ENCODE results near the gene PRRC2C. TPM values are rescaled to one million over a fixed set of nuclear protein-coding genes. Genes with fewer than 3 reads are reported as not detected.
A peak's percentile ranks its signal among the peaks of the same experiment; 100 is the strongest.
"Not testable (repeated sequence)": the region's sequence is repeated elsewhere in the genome, so short reads cannot be mapped to it uniquely, and the experiment has no call there.

The PRRC2C gene
- 152 and 179 TPM in 2 replicates for total RNA-seq
- long read RNA-seq, transcript PRRC2C-208 (12 exons, 1,931 nt), result major isoform, 5 of 229 reads
- long read RNA-seq, partial matches to known transcripts, result 212 of 229 reads
- long read RNA-seq, other reads (novel, unspliced or antisense), result 12 of 229 reads

- DNase-seq (ENCODE audit: extremely low spot score, unreplicated experiment), result peak; percentile 98
- H3K27me3 Mint-ChIP-seq (ENCODE audit: unreplicated experiment), result peaks cover 2% of the 10 kb centered on the region
- peak; percentile 85 for TF ChIP-seq CTCF (IDR thresholded peaks at IDR 0.05)
- no peaks in the 10 kb centered on the region for H3K9me3 Mint-ChIP-seq (ENCODE audit: unreplicated experiment)
- H3K4me1 Mint-ChIP-seq (ENCODE audit: unreplicated experiment), result peaks cover 40% of the 10 kb centered on the region
- peaks cover 3% of the 10 kb centered on the region for H3K36me3 Mint-ChIP-seq (ENCODE audit: unreplicated experiment)
- peak within 1 kb of the TSS; percentile 98 for H3K27ac Mint-ChIP-seq (ENCODE audit: unreplicated experiment)
- H3K4me3 Mint-ChIP-seq (ENCODE audit: unreplicated experiment), result peak within 1 kb of the TSS; percentile 91
Measured at GRCh38 chr1:171485375-171486047, at the start of gene PRRC2C. Gene PRRC2C, plus strand, starts transcription at chr1:171485530. Its CDS starts 26,559 bp downstream, at chr1:171512089.

- H3K27ac Mint-ChIP-seq (ENCODE audit: unreplicated experiment), result no peak overlapping the region
- no peak for DNase-seq (ENCODE audit: extremely low spot score, unreplicated experiment)
- no peak for TF ChIP-seq CTCF (IDR thresholded peaks at IDR 0.05)
- no peak overlapping the region for H3K4me3 Mint-ChIP-seq (ENCODE audit: unreplicated experiment)
- no peaks in the 10 kb centered on the region for H3K9me3 Mint-ChIP-seq (ENCODE audit: unreplicated experiment)
- H3K36me3 Mint-ChIP-seq (ENCODE audit: unreplicated experiment), result no peaks in the 10 kb centered on the region
- no peaks in the 10 kb centered on the region for H3K27me3 Mint-ChIP-seq (ENCODE audit: unreplicated experiment)
- H3K4me1 Mint-ChIP-seq (ENCODE audit: unreplicated experiment), result peaks cover 6% of the 10 kb centered on the region
Measured at GRCh38 chr1:171438441-171438840, 46.9 kb upstream of the PRRC2C start.

GRCh38 chr1:171440201-171440600 lies 45.1 kb upstream of the PRRC2C start:
- H3K9me3 Mint-ChIP-seq (ENCODE audit: unreplicated experiment); H3K36me3 Mint-ChIP-seq (ENCODE audit: unreplicated experiment); H3K27ac Mint-ChIP-seq (ENCODE audit: unreplicated experiment); H3K4me3 Mint-ChIP-seq (ENCODE audit: unreplicated experiment); H3K27me3 Mint-ChIP-seq (ENCODE audit: unreplicated experiment); H3K4me1 Mint-ChIP-seq (ENCODE audit: unreplicated experiment); DNase-seq (ENCODE audit: extremely low spot score, unreplicated experiment): not testable (repeated sequence)

GRCh38 chr1:171441278-171441895 lies 43.9 kb upstream of the PRRC2C start:
- not testable (repeated sequence) for H3K27ac Mint-ChIP-seq (ENCODE audit: unreplicated experiment); DNase-seq (ENCODE audit: extremely low spot score, unreplicated experiment); H3K27me3 Mint-ChIP-seq (ENCODE audit: unreplicated experiment); H3K4me1 Mint-ChIP-seq (ENCODE audit: unreplicated experiment); H3K9me3 Mint-ChIP-seq (ENCODE audit: unreplicated experiment); H3K4me3 Mint-ChIP-seq (ENCODE audit: unreplicated experiment); H3K36me3 Mint-ChIP-seq (ENCODE audit: unreplicated experiment)

GRCh38 chr1:171446386-171446785 lies 38.9 kb upstream of the PRRC2C start:
- Mint-ChIP-seq H3K36me3 (ENCODE audit: unreplicated experiment) (no peaks in the 10 kb centered on the region), H3K9me3 (ENCODE audit: unreplicated experiment) (no peaks in the 10 kb centered on the region), H3K4me3 (ENCODE audit: unreplicated experiment) (no peak overlapping the region), H3K27me3 (ENCODE audit: unreplicated experiment) (peaks cover 5% of the 10 kb centered on the region), H3K4me1 (ENCODE audit: unreplicated experiment) (peaks cover 8% of the 10 kb centered on the region), H3K27ac (ENCODE audit: unreplicated experiment) (no peak overlapping the region)
- no peak for DNase-seq (ENCODE audit: extremely low spot score, unreplicated experiment)
- TF ChIP-seq CTCF (IDR thresholded peaks at IDR 0.05), result no peak

GRCh38 chr1:171455967-171456366 lies 29.4 kb upstream of the PRRC2C start:
- no peak overlapping the region for H3K27ac Mint-ChIP-seq (ENCODE audit: unreplicated experiment)
- no peaks in the 10 kb centered on the region for H3K36me3 Mint-ChIP-seq (ENCODE audit: unreplicated experiment)
- TF ChIP-seq CTCF (IDR thresholded peaks at IDR 0.05), result no peak
- H3K9me3 Mint-ChIP-seq (ENCODE audit: unreplicated experiment), result peaks cover 9% of the 10 kb centered on the region
- no peaks in the 10 kb centered on the region for H3K4me1 Mint-ChIP-seq (ENCODE audit: unreplicated experiment)
- no peak overlapping the region for H3K4me3 Mint-ChIP-seq (ENCODE audit: unreplicated experiment)
- no peak for DNase-seq (ENCODE audit: extremely low spot score, unreplicated experiment)
- H3K27me3 Mint-ChIP-seq (ENCODE audit: unreplicated experiment), result peaks cover 16% of the 10 kb centered on the region

All from osteocyte (in vitro differentiated cells).